DOHH2 (cell line): ENCODE measurements around the gene CLRN1.

Experiments
- CTCF ChIP-seq: fragments of 200-600 bp; sonication (generic); IDR thresholded peaks from one replicate; pipeline ENCODE4 v1.5.1; 2014; ENCODE audit warnings: antibody characterized with exemption, mild to moderate bottlenecking, low read depth, low read length; ENCODE audit not compliant: poor library complexity, severe bottlenecking
- EZH2phosphoT487 ChIP-seq: fragments of 200-600 bp; sonication (generic); IDR thresholded peaks from 2 replicates; pipeline ENCODE4 v1.6.1; 2017; ENCODE audit warnings: borderline replicate concordance, mild to moderate bottlenecking, antibody characterized with exemption, low read length, moderate library complexity, mixed read lengths

- TF ChIP-seq EZH2phosphoT487 (no peak), CTCF (no peak)
Observed at GRCh38 chr3:150930839-150931238, 41.7 kb downstream of the CLRN1 start.
